ENCODE results near the gene NFATC2.

Gene NFATC2

DNA sequence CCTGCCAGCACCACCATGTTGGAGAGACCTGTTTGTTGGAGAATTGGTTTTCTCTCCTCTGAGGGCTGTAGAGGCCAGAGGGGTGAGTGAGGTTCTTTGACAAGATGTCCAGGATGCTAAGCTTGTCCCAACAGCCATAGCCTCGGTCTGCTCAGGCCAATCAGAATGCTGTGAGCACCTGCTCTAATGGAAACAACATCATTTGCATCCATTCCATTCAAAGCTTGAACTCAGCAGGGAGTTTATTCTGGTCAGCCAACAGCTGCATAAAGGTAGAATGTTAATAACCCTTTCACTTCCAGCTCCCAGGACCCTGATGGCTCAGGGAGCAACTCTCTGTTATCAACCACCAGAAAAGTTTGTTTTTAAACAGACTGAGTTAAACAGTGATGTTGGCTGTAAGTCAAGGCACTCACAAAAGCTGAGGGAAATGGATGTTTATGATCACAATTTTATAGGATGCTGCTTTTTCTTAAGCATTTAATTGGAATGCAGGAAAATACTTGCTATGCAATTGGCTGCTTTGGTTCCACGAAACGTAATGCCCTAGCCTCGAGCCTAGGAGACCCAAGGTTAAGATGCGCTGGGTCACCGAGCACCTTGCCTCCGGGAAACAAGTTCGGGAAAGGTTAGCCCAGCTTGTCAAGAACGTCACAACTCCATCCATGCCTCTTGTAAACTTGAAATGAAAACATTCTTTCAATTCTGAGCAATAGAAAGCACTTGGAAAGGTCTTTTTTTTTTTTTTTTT lies 155.2 kb downstream of the NFATC2 start:
- DNase-seq: no peak

DNA sequence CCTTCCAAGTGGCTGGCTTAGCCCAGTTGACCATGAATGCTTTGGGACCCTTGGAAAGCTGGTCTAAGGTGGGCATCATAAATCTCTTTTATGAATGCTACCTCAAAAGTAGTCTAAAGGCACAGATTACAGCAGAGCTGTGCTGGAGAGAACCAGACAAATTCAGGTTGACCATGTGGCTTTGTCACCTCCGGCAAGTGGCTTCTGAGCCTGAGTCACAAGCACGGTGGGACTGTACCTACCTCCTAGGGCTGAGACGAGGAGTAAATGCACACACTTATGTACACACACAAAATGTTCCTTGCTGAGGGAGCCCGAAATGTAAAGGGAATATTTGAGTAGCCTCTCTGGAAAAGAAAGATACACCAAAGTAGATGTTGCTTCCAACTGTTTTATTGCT lies 155.9 kb downstream of the NFATC2 start:
- no peak for DNase-seq

DNA sequence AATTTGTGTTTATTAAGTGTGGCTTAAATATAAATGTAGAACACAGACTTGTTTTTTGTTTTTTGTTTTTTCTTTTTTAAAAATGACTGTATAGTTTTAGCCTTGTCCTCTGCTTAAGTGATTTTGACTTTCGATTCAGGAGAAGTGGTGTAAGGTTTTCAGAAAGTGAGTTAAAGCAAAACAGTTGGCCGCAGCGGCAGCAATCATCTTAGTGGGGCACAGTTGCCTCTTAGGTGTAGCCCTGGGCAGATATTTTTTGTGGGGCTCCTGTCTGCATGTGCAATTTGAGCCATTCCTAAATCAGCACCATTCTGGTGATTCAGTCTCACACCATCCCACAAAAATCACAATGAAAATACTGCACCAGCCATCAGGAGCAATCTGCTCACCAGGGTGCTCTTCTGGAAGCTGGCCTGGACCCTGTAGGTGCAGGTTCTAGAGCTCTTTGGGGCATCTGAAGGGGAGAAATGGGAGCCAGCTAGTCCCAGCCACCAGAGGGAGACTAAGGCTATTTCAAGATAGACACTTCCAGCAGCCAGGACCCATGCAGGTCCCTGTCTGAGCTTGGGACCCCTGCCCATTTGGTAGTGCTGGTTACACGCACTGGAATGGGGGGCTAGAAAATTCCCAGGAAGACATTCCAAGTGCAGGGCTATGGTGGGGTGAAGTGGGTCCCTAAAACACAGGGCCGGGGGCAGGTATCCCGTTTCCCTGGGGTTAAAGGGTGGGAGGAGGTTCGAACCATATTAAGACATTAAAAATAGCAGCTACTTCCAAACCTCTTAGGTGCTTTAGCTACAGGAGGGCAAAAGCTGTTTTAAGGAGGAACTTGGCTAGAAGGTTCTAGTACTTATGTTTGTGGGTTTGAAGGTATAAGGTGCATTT lies 156.6 kb downstream of the NFATC2 start:
- DNase-seq: no peak

DNA sequence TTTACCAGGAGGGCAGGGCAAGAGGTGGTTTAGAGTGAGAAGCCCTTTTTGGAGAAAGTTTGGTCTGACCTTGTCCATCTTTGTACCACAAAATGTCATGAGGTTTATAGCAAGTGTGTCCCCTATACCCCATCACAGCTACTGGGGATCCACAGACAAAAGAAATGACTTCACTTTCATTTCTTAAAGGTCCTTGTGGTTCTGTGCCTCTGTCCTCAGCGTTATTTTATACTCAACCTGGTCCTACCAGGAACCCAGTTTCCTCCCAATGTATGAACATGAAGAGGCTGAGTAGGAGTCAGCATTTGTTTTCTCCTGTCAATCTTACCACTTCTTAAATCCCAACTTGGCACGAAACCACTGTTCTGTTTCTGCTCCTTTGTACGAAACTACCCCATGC lies 157.6 kb downstream of the NFATC2 start:
- DNase-seq: no peak

DNA sequence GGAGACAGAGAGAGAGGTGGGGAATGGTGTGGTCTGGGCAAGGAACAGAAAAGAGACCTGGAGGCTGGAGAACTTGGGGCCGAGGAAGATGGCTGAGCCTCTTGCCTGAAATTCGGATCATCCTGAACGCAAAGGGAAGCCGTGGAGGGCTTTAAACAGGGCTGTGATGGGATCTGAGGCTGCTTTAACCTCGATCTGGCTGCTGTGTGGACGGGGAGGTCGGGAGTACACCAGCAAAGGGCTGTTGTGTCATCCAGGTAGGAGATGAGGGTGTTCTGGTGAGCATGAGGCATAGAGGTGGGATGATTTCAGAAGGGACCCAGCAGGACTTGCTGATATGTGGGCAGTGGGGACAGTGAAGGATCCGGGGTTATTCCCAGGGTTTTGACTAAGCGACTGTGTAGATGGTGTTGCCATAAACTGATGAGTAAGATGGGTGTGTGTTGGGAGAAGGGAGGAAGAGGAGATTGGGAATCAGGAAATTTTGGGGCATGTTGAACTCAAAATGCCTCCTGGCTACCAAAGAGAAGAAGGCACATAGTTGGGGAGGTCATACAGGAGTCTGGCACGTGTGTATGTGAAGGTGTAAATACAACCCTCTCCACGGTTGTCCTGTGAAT lies 158.5 kb downstream of the NFATC2 start:
- DNase-seq: no peak

DNA sequence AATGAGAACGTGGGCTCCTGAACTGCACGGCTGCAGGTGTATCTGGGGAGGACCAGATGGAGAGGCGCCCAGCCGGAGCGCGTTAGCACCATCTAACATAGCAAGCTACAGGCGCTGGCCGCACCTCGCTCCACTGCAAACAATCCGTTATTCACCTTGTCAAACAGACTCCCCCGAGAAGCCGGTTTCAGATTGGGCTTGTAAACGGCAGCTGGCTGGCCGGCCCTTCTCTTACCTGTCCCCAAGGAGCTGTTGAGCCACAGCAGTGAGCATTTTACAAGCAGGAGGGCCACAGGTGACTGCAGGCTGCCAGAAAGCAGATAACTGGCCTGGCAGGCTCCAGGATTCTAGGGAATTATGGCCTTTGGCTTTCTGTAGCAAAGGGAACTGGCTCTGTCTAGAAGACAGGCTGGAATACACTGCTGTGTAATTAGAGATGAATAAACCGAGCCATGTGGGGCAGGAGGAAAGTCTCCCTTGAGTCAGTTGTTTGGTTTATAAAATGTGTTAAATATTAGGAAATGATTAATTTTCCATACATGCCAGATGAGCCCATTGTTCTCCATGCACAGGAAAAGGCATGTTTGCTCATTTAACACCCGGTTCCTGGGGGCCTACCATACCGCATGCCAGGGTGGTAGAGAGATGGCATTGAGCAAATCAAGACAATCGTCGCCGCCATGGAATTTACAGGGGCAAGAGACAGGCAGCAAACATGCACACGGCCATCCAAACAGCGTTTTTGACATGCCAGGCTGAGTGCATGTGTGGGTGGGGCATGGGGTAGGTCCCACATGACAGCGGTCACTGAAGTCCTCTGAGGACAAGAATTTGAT lies 159.3 kb downstream of the NFATC2 start:
- peak; percentile 35 for DNase-seq

DNA sequence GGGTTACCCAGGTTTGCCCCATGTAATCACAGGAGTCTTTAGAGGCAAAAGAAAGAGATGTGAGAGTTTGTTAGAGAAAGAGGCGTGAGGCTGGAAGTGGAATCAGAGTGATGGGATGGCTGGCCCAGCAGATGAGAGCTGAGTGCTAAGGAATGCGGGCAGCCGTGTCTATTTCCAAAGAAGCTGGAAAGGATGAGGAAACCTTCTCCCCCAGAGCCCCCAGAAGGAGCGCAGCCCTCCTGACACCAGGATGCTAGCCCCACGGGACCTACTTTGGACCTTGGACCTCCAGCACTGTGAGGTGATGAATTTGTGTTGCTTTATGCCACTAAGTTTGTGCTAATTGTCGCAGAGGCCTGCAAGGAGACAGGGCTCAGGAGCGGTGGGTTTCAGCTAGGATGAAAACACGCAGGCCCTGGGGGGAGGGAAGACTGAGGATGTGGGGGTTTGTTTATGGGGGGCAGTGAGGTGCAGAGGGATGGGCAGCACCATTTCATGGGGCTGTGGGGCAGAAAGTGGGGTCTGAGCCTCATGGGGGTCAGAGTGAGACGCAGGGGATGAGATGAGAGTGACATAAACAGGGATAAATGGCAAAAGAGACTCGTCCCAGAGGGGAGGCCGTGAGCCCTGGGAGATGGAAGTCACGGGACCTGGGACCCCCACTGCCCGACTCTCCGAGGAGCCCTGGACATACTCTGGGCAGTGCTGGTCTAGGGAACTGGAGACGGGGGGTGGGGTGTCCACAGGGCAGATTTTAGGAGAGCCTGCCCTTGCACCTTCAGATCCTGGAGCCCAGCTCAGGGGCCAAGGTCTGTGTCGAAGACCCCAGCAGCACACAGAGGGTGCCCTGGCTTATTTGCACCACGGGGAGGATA lies 160.2 kb downstream of the NFATC2 start:
- DNase-seq: no peak

DNA sequence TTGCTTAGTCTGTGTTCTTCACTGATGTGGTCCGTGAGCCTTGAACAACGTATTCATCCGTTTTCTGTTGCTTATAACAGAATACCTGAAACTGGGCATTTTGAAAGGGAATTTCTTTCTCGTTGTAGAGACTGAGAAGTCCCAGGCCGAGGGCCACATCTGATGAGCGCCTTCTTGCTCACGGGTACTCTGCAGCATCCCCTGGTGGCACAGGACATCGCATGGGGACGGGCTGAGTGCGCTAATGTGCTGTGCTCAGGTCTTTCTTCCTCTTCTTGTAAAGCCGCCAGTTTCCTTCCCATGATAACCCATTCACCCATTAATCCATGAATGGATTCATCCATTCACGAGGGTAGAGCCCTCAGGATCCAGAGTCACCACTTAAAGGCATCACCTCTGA lies 161.0 kb downstream of the NFATC2 start:
- DNase-seq: no peak

DNA sequence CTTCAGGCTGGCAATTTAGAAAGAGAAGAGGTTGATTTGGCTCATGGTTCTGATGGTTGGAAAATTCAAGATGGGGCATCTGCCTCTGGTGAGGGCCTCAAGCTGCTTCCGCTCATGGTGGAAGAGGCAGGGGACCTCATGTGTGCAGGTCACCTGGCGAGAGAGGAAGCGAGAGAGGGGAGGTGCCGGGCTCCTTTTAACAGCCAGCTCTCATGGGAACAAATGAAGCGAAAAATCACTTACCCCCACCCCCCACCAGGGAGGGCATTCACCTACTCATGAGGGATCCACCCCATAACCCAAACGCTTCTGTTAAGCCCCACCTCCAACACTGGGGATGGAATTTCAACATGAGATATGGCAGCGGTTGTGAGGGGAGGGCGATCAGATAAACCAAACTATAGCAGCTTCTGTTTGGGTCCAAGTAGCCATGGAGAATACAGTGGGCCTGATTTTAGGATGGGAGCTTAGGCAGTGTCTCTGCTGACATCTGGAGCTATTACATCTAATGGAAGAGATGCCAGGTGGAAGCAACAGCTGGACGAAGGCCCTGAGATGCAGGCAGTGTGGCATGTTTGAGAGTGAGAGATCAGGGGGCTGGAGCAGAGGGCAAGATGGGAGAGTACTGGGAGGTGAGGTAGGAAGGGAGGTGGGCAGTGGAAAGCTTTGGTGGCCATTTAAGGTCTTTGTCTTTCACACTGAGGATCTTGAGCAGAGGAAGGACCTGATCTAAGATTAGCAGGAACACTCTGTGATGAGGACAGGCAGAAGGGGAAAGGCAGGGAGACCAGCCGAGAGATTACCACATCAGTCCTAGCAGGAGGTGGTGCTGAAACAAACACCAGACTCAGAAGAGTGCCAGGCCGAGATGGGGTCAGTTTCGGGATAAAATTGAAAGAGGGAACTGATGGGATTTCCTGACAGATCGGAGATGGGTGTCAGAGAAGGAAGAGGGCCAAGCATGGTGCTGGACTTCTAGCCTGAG lies 161.8 kb downstream of the NFATC2 start:
- DNase-seq: no peak

DNA sequence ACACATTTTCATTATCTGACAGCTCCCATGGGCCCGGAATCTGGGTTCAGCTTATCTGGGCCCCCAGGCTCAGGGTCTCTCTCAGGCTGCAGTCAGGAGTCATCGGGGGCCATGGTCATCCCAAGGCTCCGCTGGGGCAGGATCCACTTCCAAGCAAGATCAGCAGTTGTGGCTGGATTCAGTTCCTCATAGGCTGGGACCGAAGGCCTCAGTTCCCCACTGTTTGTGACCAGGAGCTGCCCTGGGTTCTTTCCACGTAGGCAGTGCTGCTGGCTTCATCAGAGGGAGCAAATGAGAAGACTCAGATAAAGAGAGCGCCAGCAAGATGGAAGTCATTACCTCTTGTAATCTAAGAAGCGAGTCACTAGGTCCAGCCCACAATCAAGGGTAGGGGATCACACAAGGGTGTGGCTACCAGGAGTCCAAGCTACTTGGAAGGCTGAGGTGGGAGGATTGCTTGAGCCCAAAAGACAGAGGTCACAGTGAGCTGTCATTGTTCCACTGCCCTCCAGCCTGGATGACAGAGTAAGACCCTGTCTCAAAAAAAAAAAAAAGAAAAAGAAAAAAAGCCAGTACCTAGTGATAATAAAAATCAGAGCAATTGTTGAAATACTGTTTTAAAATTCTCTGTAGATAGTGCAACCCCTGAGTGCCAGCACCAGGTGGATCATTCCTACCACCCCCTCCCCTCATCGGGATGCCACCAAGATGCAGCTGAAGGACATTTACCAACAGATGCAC lies 162.7 kb downstream of the NFATC2 start:
- no peak for DNase-seq

DNA sequence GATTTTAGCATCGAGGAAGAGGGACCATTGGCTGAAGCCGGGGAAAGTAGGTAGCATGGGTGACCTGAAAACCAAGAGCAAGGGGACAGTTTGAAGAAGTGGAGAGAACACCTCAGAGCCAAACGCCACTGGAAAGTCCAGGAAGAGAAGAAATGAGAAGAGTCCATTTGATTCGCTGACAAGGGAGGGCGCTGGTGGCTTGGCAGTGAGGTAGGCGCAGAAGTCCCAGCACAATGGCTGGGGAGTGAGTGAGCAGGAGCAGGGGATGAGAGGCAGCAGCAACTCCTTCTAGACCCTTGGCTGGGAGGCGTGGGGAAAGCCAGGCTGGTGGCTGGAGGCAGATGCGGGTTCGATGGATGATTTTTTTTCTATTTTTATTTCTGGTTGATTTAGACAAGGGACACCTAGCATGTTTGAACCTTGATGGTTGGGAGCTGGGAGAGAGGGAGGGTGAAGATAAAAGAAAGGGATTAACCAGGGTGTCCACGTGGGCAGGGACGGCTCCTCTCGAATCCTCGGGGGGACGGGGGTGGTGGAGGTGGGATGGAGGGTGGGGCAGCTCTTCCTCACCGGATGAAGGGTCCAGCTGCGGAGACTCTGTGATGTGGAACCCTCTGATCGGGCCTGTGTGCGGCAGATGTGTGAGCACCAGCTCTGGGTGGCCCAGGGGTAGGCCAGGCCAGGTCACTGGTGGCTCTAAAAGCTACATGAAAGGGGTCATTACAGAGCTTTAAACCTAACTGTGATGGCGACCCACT lies 164.2 kb downstream of the NFATC2 start:
- no peak for DNase-seq

DNA sequence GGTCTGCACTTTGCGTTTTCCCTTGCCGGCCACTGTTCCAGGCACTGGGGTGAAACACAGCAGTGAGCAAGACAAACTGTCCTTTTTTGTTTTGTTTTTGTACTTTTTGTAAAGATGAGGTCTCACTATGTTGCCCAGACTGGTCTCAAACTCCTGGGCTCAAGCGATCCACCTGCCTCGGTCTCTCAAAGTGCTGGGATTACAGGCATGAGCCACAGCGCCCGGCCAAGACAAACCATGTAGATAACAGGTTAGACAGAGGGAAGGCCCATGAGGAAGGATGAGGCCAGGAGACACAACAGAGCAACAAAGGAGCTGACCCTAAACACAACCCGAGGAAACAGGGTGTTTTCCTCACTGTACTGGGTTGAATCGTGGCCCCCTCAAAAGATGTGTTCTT lies 165.4 kb downstream of the NFATC2 start:
- no peak for DNase-seq

DNA sequence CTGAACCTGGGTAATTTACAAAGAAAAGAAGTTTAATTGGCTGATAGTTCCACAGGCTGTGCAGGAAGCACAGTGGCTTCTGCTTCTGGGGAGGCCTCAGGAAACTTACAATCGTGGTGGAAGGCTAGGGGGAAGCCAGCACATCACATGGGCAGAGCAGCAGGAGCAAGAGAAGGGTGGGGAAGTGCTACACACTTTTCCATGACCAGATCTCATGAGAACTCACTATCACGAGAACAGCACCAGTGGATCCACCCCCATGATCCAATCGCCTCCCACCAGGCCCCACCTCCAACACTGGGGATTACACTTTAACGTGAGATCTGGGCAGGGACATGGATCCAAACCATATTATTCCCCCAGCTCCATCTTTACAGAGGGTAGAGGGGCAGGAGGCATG lies 166.4 kb downstream of the NFATC2 start:
- DNase-seq: no peak

DNA sequence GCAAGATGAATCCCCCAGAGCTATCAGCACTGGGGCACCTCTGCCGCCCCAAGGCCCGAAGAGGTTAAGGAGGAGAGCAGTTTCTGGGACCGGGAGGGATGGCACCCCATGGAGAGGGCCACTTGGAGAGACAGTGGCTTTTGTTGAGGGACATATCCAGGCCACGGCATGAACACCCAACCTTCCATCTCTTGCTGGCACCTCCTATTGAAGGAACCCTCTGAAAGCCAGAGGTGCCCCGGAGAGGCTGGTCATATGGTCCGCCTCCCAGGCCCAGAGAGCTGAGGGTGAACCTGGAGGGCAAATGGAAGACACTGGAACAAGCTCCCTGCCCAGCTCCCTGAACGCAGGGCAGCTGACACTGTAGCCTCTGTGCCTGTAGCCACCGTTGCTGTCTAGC lies 167.0 kb downstream of the NFATC2 start:
- no peak for DNase-seq

DNA sequence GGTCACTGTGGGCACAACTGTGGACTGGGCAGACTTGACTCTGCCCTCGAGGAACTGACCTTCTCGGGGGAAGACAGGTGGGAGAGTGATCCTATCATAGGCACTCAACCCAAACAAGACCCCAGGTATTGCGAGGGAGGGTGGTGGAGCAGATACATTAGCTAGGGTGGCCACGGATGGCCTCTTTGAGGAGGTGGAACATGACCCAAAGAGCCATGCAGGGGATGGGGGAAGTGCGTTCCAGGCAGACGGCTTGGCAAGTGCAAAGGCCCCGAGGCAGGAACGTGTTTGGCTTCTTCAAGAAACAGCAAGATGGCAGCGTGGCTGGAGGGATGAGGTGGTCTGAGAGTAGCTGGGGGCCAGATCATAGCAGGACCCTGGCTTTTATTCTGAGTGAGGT lies 167.6 kb downstream of the NFATC2 start:
- DNase-seq: no peak

DNA sequence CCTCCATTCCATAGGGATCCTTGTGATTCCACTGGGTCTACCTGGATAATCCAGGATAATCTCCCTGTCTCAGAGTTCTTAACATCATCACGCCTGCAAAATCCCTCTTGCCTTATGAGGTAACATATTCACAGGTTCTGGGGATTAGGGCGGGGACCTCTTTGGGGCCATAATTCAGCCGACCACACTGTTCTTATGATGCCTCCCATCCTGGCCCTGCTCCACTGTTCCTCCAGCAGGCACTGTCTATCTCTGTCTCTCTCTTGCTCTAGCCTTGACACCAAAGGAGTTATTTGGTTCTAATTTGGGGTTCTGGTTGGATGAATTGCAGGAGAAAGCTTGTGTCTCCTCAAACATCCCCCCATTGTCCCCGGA lies 168.1 kb downstream of the NFATC2 start:
- no peak for DNase-seq

DNA sequence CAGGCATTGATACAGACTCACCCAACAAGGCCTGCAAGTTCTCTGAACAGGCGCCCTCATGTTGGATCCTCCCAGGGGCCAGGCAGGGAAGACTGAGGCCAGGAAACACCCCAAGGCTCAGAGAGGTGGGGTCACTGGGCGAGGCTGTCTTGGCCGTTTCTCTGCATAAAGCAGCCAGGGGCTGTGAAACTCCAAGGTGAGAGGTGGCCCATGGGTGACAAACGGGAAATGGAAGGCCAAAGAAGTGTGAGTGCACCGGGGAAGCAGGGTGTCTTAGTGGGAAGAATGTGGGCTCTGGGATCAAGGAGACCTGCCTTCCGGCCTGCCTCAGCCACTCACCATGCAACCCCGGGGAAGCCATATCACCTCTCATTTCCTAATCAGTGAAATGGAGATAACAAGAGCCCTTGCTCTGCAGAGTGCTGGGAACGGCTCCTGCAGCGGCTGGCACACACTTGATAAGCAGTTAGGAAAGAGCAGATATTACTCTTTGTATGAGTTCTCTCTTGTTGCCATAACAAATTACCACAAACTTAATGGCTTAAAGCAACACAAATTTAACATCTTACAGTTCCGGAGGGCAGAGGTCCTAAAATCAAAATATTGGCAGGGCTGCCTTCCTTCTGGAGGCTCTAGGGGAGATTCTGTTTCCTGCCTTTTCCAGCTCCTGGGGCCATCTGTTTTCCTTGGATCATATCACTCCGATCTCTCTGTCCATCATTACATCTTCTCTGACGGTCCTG lies 168.6 kb downstream of the NFATC2 start:
- DNase-seq: no peak

DNA sequence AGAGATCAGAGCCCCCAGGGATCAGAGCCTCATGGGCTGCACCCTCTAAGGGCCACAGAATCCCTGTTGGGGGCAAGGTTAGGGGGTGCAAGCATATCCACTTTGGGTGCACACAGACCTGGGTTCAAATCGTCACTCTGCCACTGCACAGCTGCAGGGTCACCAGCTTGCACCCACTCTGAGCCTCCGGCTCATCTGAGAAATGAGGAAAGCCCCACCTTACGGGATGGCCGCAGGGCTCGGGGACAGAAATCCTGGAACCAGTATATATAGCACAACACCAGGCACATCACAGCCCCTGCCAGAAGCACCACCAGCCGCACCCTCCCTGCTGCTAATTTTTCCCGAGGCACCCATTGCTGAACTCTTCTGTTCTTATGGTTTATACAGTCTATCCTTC lies 169.6 kb downstream of the NFATC2 start:
- DNase-seq: no peak
